ENCODE results near the gene EYS. TPM values are rescaled to one million over a fixed set of nuclear protein-coding genes. Genes with fewer than 3 reads are reported as not detected.

The EYS gene
- total and polyA plus RNA-seq, 7 donors: 0.07 to 0.46 TPM; not detected in 5

- no peaks in the 10 kb centered on the region for H3K36me3 ChIP-seq
- 58 to 73% methylated on average over 2 of the region's 2 CpGs for WGBS, 2 donors
- TF ChIP-seq POLR2A (IDR thresholded peaks at IDR 0.05) (no peak), EP300 (IDR thresholded peaks at IDR 0.05) (no peak), POLR2AphosphoS5 (IDR thresholded peaks at IDR 0.05) (no peak), CTCF (IDR thresholded peaks at IDR 0.05) (no peak)
These were observed 776.3 kb downstream of the EYS start for GRCh38 chr6:64930681-64931080.

GRCh38 chr6:64926051-64926450 lies 781.0 kb downstream of the EYS start:
- intact Hi-C loops (cut with DNase I): no loop called here
- H3K27ac ChIP-seq: no peak overlapping the region
- H3K4me3 ChIP-seq: no peak overlapping the region
- no peaks in the 10 kb centered on the region for H3K27me3 ChIP-seq
- TF ChIP-seq EP300 (IDR thresholded peaks at IDR 0.05): no peak
- TF ChIP-seq POLR2AphosphoS5 (IDR thresholded peaks at IDR 0.05): no peak
- TF ChIP-seq POLR2A (IDR thresholded peaks at IDR 0.05): no peak
- TF ChIP-seq CTCF (IDR thresholded peaks at IDR 0.05): no peak
- no peaks in the 10 kb centered on the region for H3K36me3 ChIP-seq
- no peak for DNase-seq
- H3K4me1 ChIP-seq: no peaks in the 10 kb centered on the region
- no peaks in the 10 kb centered on the region for H3K9me3 ChIP-seq

More at GRCh38 chr6:64930681-64931080, 776.3 kb downstream of the EYS start:
- H3K4me3 ChIP-seq: no peak overlapping the region
- no peaks in the 10 kb centered on the region for H3K27me3 ChIP-seq
- no peaks in the 10 kb centered on the region for H3K9me3 ChIP-seq
- DNase-seq: no peak
- no peak overlapping the region for H3K27ac ChIP-seq
- intact Hi-C loops (cut with DNase I): no loop called here
- H3K4me1 ChIP-seq: no peaks in the 10 kb centered on the region

GRCh38 chr6:64920257-64920656 lies 786.8 kb downstream of the EYS start:
- 88 to 94% methylated on average over 1 of the region's 1 CpG for WGBS, 2 donors
- no peak overlapping the region for H3K27ac ChIP-seq
- DNase-seq: no peak
- intact Hi-C loops (cut with DNase I): no loop called here
- H3K27me3 ChIP-seq: no peaks in the 10 kb centered on the region
- no peaks in the 10 kb centered on the region for H3K9me3 ChIP-seq
- H3K4me1 ChIP-seq: no peaks in the 10 kb centered on the region
- TF ChIP-seq CTCF (IDR thresholded peaks at IDR 0.05): no peak
- TF ChIP-seq EP300 (IDR thresholded peaks at IDR 0.05): no peak
- TF ChIP-seq POLR2AphosphoS5 (IDR thresholded peaks at IDR 0.05): no peak
- no peak for TF ChIP-seq POLR2A (IDR thresholded peaks at IDR 0.05)
- no peak overlapping the region for H3K4me3 ChIP-seq
- H3K36me3 ChIP-seq: no peaks in the 10 kb centered on the region

- TF ChIP-seq POLR2A (IDR thresholded peaks at IDR 0.05): no peak
- TF ChIP-seq POLR2AphosphoS5 (IDR thresholded peaks at IDR 0.05): no peak
- no peak for TF ChIP-seq EP300 (IDR thresholded peaks at IDR 0.05)
- TF ChIP-seq CTCF (IDR thresholded peaks at IDR 0.05): no peak
- intact Hi-C loops (cut with DNase I): no loop called here
- Histone ChIP-seq H3K4me3 (no peak overlapping the region), H3K27ac (no peak overlapping the region), H3K4me1 (no peaks in the 10 kb centered on the region), H3K27me3 (no peaks in the 10 kb centered on the region), H3K36me3 (no peaks in the 10 kb centered on the region), H3K9me3 (no peaks in the 10 kb centered on the region)
- DNase-seq: no peak
These were observed 792.9 kb downstream of the EYS start for GRCh38 chr6:64914124-64914523.

GRCh38 chr6:64912966-64913365 lies 794.1 kb downstream of the EYS start:
- TF ChIP-seq EP300 (IDR thresholded peaks at IDR 0.05) (no peak), POLR2A (IDR thresholded peaks at IDR 0.05) (no peak), CTCF (IDR thresholded peaks at IDR 0.05) (no peak), POLR2AphosphoS5 (IDR thresholded peaks at IDR 0.05) (no peak)
- Histone ChIP-seq H3K4me1 (no peaks in the 10 kb centered on the region), H3K36me3 (no peaks in the 10 kb centered on the region)

More at GRCh38 chr6:64912966-64913365, 794.1 kb downstream of the EYS start:
- no peak overlapping the region for H3K4me3 ChIP-seq
- no peak overlapping the region for H3K27ac ChIP-seq
- 85 to 87% methylated on average over 1 of the region's 1 CpG for WGBS, 2 donors
- DNase-seq: no peak
- H3K27me3 ChIP-seq: no peaks in the 10 kb centered on the region
- intact Hi-C loops (cut with DNase I): no loop called here
- no peaks in the 10 kb centered on the region for H3K9me3 ChIP-seq
